ENCODE measurements around the gene SPECC1L. TPM values are rescaled to one million over a fixed set of nuclear protein-coding genes. Genes with fewer than 3 reads are reported as not detected.
"Not testable (repeated sequence)": the region's sequence is repeated elsewhere in the genome, so short reads cannot be mapped to it uniquely, and the experiment has no call there.

The SPECC1L gene
- total and polyA plus RNA-seq, 2 of the 8 experiments (the other 6 are each of a cell fraction or from before 2014, with no cell fraction given) = 15.7 to 61.6 TPM

DNA sequence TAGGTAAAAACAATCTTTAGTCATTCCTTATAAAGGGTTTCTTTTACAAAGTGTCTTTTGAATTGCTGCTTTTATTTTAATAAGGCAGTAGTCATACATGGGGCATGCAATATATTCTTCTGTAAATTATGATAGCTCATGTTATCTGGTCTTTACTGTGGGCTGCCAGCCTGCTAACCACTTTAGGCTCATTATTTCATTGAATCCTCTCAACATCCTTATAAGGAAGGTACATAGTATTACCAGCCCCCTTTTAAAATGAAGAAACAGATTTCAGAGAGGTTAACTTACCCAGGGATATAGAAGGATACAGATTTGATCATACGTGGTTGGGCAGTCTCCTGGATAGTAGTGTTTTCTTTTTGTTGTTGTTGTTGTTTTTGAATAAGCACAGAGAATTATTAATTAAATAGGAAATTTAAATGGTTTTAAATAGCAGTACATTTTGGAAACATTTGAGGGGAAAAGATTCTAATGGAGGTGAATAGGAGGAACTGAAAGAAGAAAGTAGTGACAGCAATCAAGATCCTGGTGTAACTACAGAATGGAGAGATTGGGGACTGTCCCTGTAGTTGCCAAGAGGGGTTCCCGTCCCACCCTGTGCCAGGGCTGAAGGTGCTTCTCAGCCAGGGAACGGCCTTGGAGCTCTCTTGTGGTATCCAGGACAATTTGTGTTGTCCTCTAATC lies 21.0 kb downstream of the SPECC1L start (continued):
- TF ChIP-seq, protein P1, sequence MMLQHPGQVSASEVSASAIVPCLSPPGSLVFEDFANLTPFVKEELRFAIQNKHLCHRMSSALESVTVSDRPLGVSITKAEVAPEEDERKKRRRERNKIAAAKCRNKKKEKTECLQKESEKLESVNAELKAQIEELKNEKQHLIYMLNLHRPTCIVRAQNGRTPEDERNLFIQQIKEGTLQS (IDR thresholded peaks at IDR 0.05; ENCODE audit: insufficient read depth, low read depth, low read length) = no peak
- TF ChIP-seq, protein P2, sequence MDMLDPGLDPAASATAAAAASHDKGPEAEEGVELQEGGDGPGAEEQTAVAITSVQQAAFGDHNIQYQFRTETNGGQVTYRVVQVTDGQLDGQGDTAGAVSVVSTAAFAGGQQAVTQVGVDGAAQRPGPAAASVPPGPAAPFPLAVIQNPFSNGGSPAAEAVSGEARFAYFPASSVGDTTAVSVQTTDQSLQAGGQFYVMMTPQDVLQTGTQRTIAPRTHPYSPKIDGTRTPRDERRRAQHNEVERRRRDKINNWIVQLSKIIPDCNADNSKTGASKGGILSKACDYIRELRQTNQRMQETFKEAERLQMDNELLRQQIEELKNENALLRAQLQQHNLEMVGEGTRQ (IDR thresholded peaks at IDR 0.05; ENCODE audit: low read length) = no peak
- TF ChIP-seq TAF1 (IDR thresholded peaks at IDR 0.05; ENCODE audit: low read depth, low read length) = no peak
- TF ChIP-seq SIX5 (IDR thresholded peaks at IDR 0.05; ENCODE audit: low read depth, low read length) = no peak
- no peak for TF ChIP-seq CHD2 (IDR thresholded peaks at IDR 0.05; ENCODE audit: low read length)
- TF ChIP-seq EZH2 (IDR thresholded peaks at IDR 0.05; ENCODE audit: low read depth, low read length, severe bottlenecking) = no peak
- no peak for TF ChIP-seq RAD21 (IDR thresholded peaks at IDR 0.05 in 1 of 2, conservative IDR thresholded peaks at IDR 0.05 in 1 of 2; ENCODE audit: low read depth in 2 of 2, low read length in 2 of 2)

- H3K9ac ChIP-seq (replicated peaks in 1 of 4; ENCODE audit: extremely low read depth in 1 of 4, low read depth in 3 of 4, low read length in 3 of 4); H2AFZ ChIP-seq (ENCODE audit: low read length); H2BK120ac ChIP-seq (replicated peaks; ENCODE audit: low read depth, low read length); H2BK5ac ChIP-seq (ENCODE audit: low read depth, low read length); H3K4ac ChIP-seq (replicated peaks; ENCODE audit: insufficient read length, low read depth, low read length); H3K4me3 ChIP-seq (ENCODE audit: extremely low read depth in 1 of 4, insufficient read depth in 2 of 4, low read depth in 3 of 4, low read length in 4 of 4); H3K9me3 ChIP-seq (ENCODE audit: insufficient read depth in 2 of 2, low read depth in 1 of 2, low read length in 1 of 2); H4K8ac ChIP-seq (ENCODE audit: extremely low read depth, insufficient read depth, low read length); H3K4me1 ChIP-seq (replicated peaks in 1 of 4; ENCODE audit: control insufficient read depth in 3 of 4, insufficient read depth in 4 of 4, low read length in 3 of 4); H4K20me1 ChIP-seq (replicated peaks in 1 of 2; ENCODE audit: control insufficient read depth in 1 of 2, insufficient read depth in 2 of 2, low read length in 2 of 2); H2BK15ac ChIP-seq (ENCODE audit: low read length); H2BK12ac ChIP-seq (ENCODE audit: low read depth, low read length); H3K79me1 ChIP-seq (ENCODE audit: low read depth, low read length); FAIRE-seq; H3K27me3 ChIP-seq (replicated peaks in 1 of 4; ENCODE audit: control insufficient read depth in 3 of 4, extremely low read depth in 1 of 4, insufficient read depth in 3 of 4, low read length in 3 of 4); H2BK20ac ChIP-seq (ENCODE audit: low read length); H3K27ac ChIP-seq (ENCODE audit: low read depth, low read length); H3K23me2 ChIP-seq (ENCODE audit: low read depth, low read length); H3K36me3 ChIP-seq (ENCODE audit: control insufficient read depth in 2 of 4, insufficient read depth in 4 of 4, low read length in 3 of 4); CTCF ChIA-PET (ENCODE audit: partially characterized antibody); H2AK5ac ChIP-seq (ENCODE audit: low read depth, low read length); H4K5ac ChIP-seq (ENCODE audit: insufficient read length, low read depth, low read length); DNase-seq (ENCODE audit: low read depth in 1 of 2, low spot score in 2 of 2); H3K4me2 ChIP-seq (ENCODE audit: insufficient read depth in 1 of 2, low read depth in 2 of 2, low read length in 2 of 2); H3K56ac ChIP-seq (replicated peaks; ENCODE audit: insufficient read length, low read depth, low read length); H3K18ac ChIP-seq (ENCODE audit: extremely low read depth, low read length); H3K23ac ChIP-seq (ENCODE audit: insufficient read length); POLR2A ChIA-PET (ENCODE audit: partially characterized antibody); H3K14ac ChIP-seq (ENCODE audit: insufficient read length); H4K91ac ChIP-seq (replicated peaks; ENCODE audit: insufficient read length, low read length): not testable (repeated sequence)
- peaks cover 0 to 54% of the 10 kb centered on the region in 2 experiments; a peak in 3 of 4 replicates for H3K79me2 ChIP-seq (ENCODE audit: control insufficient read depth in 1 of 2, insufficient read depth in 2 of 2, low read length in 2 of 2)
- 88% methylated on average over 2 of the region's 3 CpGs; no CpG with 5 or more reads in 1 of the 2 experiments for WGBS, 2 experiments (ENCODE audit: extremely low coverage in 1 of 2, insufficient coverage in 1 of 2, insufficient read length in 1 of 2, insufficient replicate concordance in 2 of 2, low coverage in 1 of 2, low lambda C conversion rate in 2 of 2, missing lambda C conversion rate in 1 of 2)
Observed at GRCh38 chr22:24292202-24292830, 21.7 kb downstream of the SPECC1L start.
